ENCODE results near the gene COMMD2. TPM values are rescaled to one million over a fixed set of nuclear protein-coding genes. Genes with fewer than 3 reads are reported as not detected.

The COMMD2 gene
- total and polyA plus RNA-seq, 12 donors, result 4.4 to 48.8 (median 27.8) TPM

GRCh38 chr3:149781211-149781610 lies 28.9 kb upstream of the COMMD2 start:
- intact Hi-C loops (cut with DNase I), result no loop called here
- no peaks in the 10 kb centered on the region for H3K36me3 ChIP-seq (replicated peaks in 1 of 2)
- peak overlapping the region in 1 of 5 donors; percentile 9 for H3K27ac ChIP-seq
- no peaks in the 10 kb centered on the region for H3K27me3 ChIP-seq
- no peaks in the 10 kb centered on the region for H3K4me1 ChIP-seq (replicated peaks in 1 of 2)
- H3K9me3 ChIP-seq (replicated peaks in 1 of 3), result no peaks in the 10 kb centered on the region
- peak in 1 of 7 donors; percentile 15 for DNase-seq
- 73 to 79% (median 76%) methylated on average over 4 of the region's 4 CpGs for WGBS, 4 donors
- no peak overlapping the region for H3K4me3 ChIP-seq
- TF ChIP-seq, protein P1, sequence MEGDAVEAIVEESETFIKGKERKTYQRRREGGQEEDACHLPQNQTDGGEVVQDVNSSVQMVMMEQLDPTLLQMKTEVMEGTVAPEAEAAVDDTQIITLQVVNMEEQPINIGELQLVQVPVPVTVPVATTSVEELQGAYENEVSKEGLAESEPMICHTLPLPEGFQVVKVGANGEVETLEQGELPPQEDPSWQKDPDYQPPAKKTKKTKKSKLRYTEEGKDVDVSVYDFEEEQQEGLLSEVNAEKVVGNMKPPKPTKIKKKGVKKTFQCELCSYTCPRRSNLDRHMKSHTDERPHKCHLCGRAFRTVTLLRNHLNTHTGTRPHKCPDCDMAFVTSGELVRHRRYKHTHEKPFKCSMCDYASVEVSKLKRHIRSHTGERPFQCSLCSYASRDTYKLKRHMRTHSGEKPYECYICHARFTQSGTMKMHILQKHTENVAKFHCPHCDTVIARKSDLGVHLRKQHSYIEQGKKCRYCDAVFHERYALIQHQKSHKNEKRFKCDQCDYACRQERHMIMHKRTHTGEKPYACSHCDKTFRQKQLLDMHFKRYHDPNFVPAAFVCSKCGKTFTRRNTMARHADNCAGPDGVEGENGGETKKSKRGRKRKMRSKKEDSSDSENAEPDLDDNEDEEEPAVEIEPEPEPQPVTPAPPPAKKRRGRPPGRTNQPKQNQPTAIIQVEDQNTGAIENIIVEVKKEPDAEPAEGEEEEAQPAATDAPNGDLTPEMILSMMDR (IDR thresholded peaks at IDR 0.05), result no peak
- no peak for TF ChIP-seq POLR2A (IDR thresholded peaks at IDR 0.05)

GRCh38 chr3:149777414-149778214 lies 25.3 kb upstream of the COMMD2 start:
- Histone ChIP-seq H3K9me3 (replicated peaks in 1 of 3) (no peaks in the 10 kb centered on the region), H3K4me3 (no peak overlapping the region), H3K4me1 (replicated peaks in 1 of 2) (no peaks in the 10 kb centered on the region), H3K27ac (no peak overlapping the region), H3K27me3 (no peaks in the 10 kb centered on the region), H3K36me3 (replicated peaks in 1 of 2) (no peaks in the 10 kb centered on the region)
- no peak for TF ChIP-seq POLR2A (IDR thresholded peaks at IDR 0.05)
- TF ChIP-seq, protein P1 (IDR thresholded peaks at IDR 0.05), result no peak
- intact Hi-C loops (cut with DNase I), result loop anchor here (10.0 kb wide), 2 partner anchors 263 to 273 kb away; no protein-coding TSS in a partner anchor
- WGBS, 4 donors, result 77 to 89% (median 82%) methylated on average over 2 of the region's 2 CpGs
- DNase-seq, result peak in 1 of 7 donors; percentile 15

DNA sequence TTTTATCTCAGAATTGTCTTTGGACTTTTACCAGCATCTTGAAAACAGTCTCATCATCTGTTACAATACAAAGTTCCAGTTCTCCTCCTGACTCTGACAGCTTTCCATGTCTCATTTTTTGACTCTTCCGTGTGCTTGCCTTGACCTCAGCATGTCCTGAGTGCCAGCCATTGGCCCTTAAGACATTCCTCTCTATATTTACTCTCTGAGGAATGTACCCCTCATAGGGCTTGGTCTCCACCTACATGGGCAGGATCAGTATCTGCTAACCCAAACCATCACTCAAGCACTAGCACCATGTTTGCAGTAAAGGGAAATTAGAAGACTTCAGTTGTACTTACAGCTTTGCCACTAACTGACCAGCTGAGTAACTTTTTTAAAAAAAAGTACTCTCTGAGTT lies 23.9 kb upstream of the COMMD2 start:
- Histone ChIP-seq H3K9me3 (replicated peaks in 1 of 3) (no peaks in the 10 kb centered on the region), H3K36me3 (replicated peaks in 1 of 2) (no peaks in the 10 kb centered on the region), H3K27ac (no peak overlapping the region), H3K4me1 (replicated peaks in 1 of 2) (no peaks in the 10 kb centered on the region), H3K4me3 (no peak overlapping the region), H3K27me3 (no peaks in the 10 kb centered on the region)
- TF ChIP-seq, protein P1 (IDR thresholded peaks at IDR 0.05), result no peak
- TF ChIP-seq POLR2A (IDR thresholded peaks at IDR 0.05), result no peak
- intact Hi-C loops (cut with DNase I), result loop anchor here (10.0 kb wide), 2 partner anchors 261 to 271 kb away; no protein-coding TSS in a partner anchor
- 61 to 75% (median 67%) methylated on average over 1 of the region's 1 CpG for WGBS, 4 donors
- no peak for DNase-seq

DNA sequence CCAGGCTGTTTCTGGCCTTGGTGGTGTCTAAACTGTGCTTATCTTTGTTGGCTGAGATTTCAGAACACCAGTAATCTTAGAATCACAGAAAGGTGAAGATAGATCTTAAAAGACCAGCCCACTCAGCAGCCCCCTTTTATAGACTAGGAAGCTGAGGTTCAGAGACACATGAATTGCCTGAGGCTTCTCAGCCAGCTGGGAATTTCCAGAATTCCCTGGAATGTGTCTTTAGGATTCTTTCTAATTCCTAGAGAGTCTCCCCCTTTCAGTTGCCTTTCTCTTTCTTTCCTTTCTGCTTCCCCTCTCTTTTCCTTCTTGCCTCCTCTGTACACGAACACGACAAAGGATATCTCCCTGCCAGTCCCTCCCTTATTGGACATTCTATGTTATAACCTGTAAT lies 20.6 kb upstream of the COMMD2 start:
- DNase-seq, result no peak
- intact Hi-C loops (cut with DNase I), result loop anchor here (5.0 to 10.0 kb wide), 3 partner anchors 34 to 268 kb away; no protein-coding TSS in a partner anchor
- no peaks in the 10 kb centered on the region for H3K4me1 ChIP-seq (replicated peaks in 1 of 2)
- no peak overlapping the region for H3K4me3 ChIP-seq
- no peak for TF ChIP-seq POLR2A (IDR thresholded peaks at IDR 0.05)
- TF ChIP-seq, protein P1 (IDR thresholded peaks at IDR 0.05), result no peak
- no peaks in the 10 kb centered on the region for H3K36me3 ChIP-seq (replicated peaks in 1 of 2)
- H3K9me3 ChIP-seq (replicated peaks in 1 of 3), result no peaks in the 10 kb centered on the region
- 85 to 98% (median 89%) methylated on average over 2 of the region's 2 CpGs for WGBS, 4 donors
- H3K27ac ChIP-seq, result no peak overlapping the region
- H3K27me3 ChIP-seq, result no peaks in the 10 kb centered on the region
